Uterus (tissue), 4 donors: Measurements from ENCODE around the gene MRPL16. TPM values are rescaled to one million over a fixed set of nuclear protein-coding genes. Genes with fewer than 3 reads are reported as not detected.

Experiments used
- DNase-seq, 2 donors: peaks; one replicate each; pipeline ENCODE4 v3.0.0-alpha.2; 2019 to 2020
- H3K27ac ChIP-seq, 2 donors: fragments of 200-600 bp; sonication (generic); 1 replicate in 1 of 2; 2 replicates in 1 of 2; pipeline ENCODE4 v1.5.1; 2016 to 2018
- H3K27me3 ChIP-seq, 2 donors: fragments of 200-600 bp; sonication (generic); one replicate each; pipeline ENCODE4 v1.5.1; 2018 to 2019; ENCODE audit warnings: control low read depth in 1 of 2
- H3K36me3 ChIP-seq, 2 donors: fragments of 200-600 bp; sonication (generic); one replicate each; pipeline ENCODE4 v1.5.1; 2019; ENCODE audit warnings: control low read depth in 1 of 2
- H3K4me1 ChIP-seq, 2 donors: fragments of 200-600 bp; sonication (generic); one replicate each; pipeline ENCODE4 v1.5.1; 2018 to 2019; ENCODE audit warnings: control low read depth in 1 of 2
- H3K4me3 ChIP-seq, 2 donors: fragments of 200-600 bp; sonication (generic); 1 replicate in 1 of 2; 2 replicates in 1 of 2; pipeline ENCODE4 v1.5.1; 2018 to 2019; ENCODE audit warnings: mild to moderate bottlenecking in 1 of 2
- H3K9me3 ChIP-seq, 2 donors: fragments of 200-600 bp; sonication (generic); one replicate each; pipeline ENCODE4 v1.5.1; 2019; ENCODE audit warnings: control low read depth in 1 of 2
- POLR2A ChIP-seq, 2 donors: fragments of 450-650 bp; IDR thresholded peaks; one replicate each; pipeline ENCODE4 v1.6.1; 2016; ENCODE audit warnings: antibody characterized with exemption in 2 of 2, mild to moderate bottlenecking in 1 of 2, moderate library complexity in 1 of 2
- intact Hi-C: fragments of 100-400 bp; cut with DNase I; formaldehyde crosslinking; loops from one replicate; pipeline ENCODE4 v1.15.1; 2023; ENCODE audit warnings: low total_unique reads
- total RNA-seq, 4 donors: library from RNA; depleted of rRNA in 3 of 4; stranded (reverse); fragments of >200 nt in 3 of 4; gene quantifications; one replicate each; pipeline versions ENCODE4 v1.1.0 to v1.2.4, GENCODE V29; 2014 to 2023
- TF ChIP-seq, protein P1 (sequence below), 4 experiments: fragments of 200-600 bp in 2 of 4; fragments of 450-650 bp in 2 of 4; sonication (generic) in 2 of 4; IDR thresholded peaks; one replicate each; pipeline ENCODE4 v1.5.1; 2016 to 2019; ENCODE audit warnings: antibody characterized with exemption in 4 of 4, mild to moderate bottlenecking in 2 of 4, moderate library complexity in 1 of 4
- donor health status: DM: yes; HTN: yes; CAD: no.

The MRPL16 gene
- total RNA-seq, 4 donors from 2014 or later = 14.3 to 64.4 (median 38.9) TPM

DNA sequence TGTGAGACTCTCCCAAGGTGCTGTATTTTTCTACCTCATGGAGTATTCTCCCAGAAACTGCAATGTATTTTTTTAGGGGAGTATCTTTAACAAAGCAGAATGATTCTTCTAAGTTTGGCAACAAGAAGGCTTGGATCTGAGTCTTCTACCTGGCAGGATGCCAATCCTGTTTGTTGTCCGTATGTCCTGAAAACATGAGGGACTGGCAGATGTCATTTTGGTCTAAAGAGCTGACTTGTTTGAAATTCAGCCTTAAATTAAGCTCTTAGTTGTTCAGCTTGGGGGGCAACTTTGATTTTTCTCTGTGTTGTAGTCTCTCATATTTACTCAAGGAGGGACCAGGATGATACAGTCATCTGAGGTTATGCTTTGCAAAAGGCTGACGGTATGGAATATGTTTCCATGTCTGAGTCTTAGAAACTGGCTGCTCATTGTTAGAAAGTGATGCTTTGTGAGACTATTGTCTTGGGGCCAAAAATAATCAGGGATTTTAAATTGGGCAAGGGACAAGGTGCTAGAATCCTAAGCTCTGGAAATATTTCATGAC is 9.3 kb downstream of the MRPL16 start:
- Histone ChIP-seq H3K4me1 (no peaks in the 10 kb centered on the region), H3K9me3 (no peaks in the 10 kb centered on the region), H3K4me3 (no peak overlapping the region), H3K27me3 (no peaks in the 10 kb centered on the region), H3K27ac (no peak overlapping the region), H3K36me3 (no peaks in the 10 kb centered on the region)
- no peak for DNase-seq
- TF ChIP-seq POLR2A (IDR thresholded peaks at IDR 0.05) = no peak
- TF ChIP-seq, protein P1, sequence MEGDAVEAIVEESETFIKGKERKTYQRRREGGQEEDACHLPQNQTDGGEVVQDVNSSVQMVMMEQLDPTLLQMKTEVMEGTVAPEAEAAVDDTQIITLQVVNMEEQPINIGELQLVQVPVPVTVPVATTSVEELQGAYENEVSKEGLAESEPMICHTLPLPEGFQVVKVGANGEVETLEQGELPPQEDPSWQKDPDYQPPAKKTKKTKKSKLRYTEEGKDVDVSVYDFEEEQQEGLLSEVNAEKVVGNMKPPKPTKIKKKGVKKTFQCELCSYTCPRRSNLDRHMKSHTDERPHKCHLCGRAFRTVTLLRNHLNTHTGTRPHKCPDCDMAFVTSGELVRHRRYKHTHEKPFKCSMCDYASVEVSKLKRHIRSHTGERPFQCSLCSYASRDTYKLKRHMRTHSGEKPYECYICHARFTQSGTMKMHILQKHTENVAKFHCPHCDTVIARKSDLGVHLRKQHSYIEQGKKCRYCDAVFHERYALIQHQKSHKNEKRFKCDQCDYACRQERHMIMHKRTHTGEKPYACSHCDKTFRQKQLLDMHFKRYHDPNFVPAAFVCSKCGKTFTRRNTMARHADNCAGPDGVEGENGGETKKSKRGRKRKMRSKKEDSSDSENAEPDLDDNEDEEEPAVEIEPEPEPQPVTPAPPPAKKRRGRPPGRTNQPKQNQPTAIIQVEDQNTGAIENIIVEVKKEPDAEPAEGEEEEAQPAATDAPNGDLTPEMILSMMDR (IDR thresholded peaks at IDR 0.05) = no peak
- intact Hi-C loops = loop anchor here (5.0 kb wide), 1 partner anchor 49 kb away; no protein-coding TSS in a partner anchor

GRCh38 chr11:59800390-59801025 is 10.1 kb downstream of the MRPL16 start:
- Histone ChIP-seq H3K36me3 (no peaks in the 10 kb centered on the region), H3K27ac (no peak overlapping the region), H3K4me1 (no peaks in the 10 kb centered on the region), H3K27me3 (no peaks in the 10 kb centered on the region), H3K9me3 (no peaks in the 10 kb centered on the region), H3K4me3 (no peak overlapping the region)
- DNase-seq = no peak
- intact Hi-C loops = loop anchor here (5.0 kb wide), 1 partner anchor 48 kb away; no protein-coding TSS in a partner anchor
- TF ChIP-seq POLR2A (IDR thresholded peaks at IDR 0.05) = no peak

DNA sequence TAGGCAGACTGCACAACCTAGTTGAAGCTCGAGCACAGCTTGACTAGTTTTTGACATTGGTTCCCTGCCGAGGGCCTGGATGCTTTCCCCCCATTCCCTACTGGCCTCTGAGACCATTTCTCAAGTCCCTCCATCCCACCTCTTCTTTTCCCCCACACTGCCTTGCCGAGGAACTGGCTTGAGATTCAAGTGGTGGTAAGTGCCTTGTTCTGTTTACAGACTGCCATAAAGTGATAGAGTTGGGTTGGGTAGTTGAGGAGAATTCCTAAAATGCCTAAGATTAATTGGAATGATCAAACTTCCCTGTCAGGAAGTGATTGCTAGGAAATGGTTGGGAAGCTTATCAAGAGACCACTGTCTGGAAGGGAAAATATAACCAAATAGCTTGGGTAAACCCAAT is 16.2 kb downstream of the MRPL16 start:
- no peaks in the 10 kb centered on the region for H3K27me3 ChIP-seq
- no peak overlapping the region for H3K4me3 ChIP-seq
- intact Hi-C loops = no loop called here
- H3K27ac ChIP-seq = no peak overlapping the region
- TF ChIP-seq, protein P1 (IDR thresholded peaks at IDR 0.05) = no peak
- no peak for TF ChIP-seq POLR2A (IDR thresholded peaks at IDR 0.05)
- no peak for DNase-seq
- H3K36me3 ChIP-seq = peaks cover 0 to 2% of the 10 kb centered on the region in 2 donors
- H3K9me3 ChIP-seq = no peaks in the 10 kb centered on the region
- no peaks in the 10 kb centered on the region for H3K4me1 ChIP-seq

DNA sequence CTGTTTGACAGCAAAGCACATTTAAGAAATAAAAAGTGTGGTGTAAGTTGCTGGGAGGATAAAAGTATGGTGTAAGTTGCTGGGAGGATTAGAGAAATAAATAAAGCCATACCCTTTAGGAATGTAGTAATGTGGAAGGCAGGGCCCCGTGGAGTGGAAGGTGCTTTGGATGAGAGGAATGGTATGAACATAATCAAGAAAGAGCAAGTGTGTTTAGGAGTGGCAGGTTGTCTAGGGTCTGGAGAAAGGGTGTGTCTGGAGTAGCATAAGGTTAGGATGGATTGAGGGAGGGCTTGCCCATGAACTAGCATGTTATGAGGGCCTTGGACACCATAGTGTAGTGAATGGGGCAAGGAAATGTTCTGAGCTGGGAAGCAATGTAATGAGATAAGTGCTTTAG is 18.1 kb downstream of the MRPL16 start:
- intact Hi-C loops = no loop called here
- Histone ChIP-seq H3K9me3 (no peaks in the 10 kb centered on the region), H3K27me3 (no peaks in the 10 kb centered on the region), H3K4me3 (no peak overlapping the region), H3K4me1 (no peaks in the 10 kb centered on the region), H3K27ac (no peak overlapping the region), H3K36me3 (peaks cover 0 to 2% of the 10 kb centered on the region in 2 donors)
- TF ChIP-seq, protein P1 (IDR thresholded peaks at IDR 0.05) = no peak
- TF ChIP-seq POLR2A (IDR thresholded peaks at IDR 0.05) = no peak
- DNase-seq = no peak

DNA sequence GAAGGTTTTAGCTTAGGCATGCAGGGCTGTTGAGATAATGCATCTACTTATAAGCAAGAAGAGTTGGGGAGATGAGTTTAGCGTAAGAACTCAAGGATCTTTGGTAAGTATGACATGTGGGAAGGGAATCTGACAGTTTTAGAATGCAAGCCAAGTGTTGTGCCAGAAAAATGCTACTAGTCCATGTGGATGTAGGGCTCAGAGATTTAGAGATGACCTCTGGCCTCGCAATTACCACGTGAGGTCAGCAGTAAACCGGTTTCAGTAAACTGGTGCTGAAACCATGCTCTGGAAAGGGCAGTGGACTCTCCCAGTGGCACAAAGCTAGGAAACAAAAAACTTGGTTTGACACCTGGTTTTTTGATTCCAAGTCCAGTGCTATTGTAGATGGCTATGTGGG is 18.9 kb downstream of the MRPL16 start:
- Histone ChIP-seq H3K27me3 (no peaks in the 10 kb centered on the region), H3K9me3 (no peaks in the 10 kb centered on the region), H3K36me3 (peaks cover 0 to 2% of the 10 kb centered on the region in 2 donors), H3K27ac (no peak overlapping the region), H3K4me1 (no peaks in the 10 kb centered on the region), H3K4me3 (no peak overlapping the region)
- no peak for DNase-seq
- TF ChIP-seq, protein P1 (IDR thresholded peaks at IDR 0.05) = no peak
- no peak for TF ChIP-seq POLR2A (IDR thresholded peaks at IDR 0.05)
- intact Hi-C loops = no loop called here
